ENCODE results near the gene TMEM255B. TPM values are rescaled to one million over a fixed set of nuclear protein-coding genes. Genes with fewer than 3 reads are reported as not detected.

Gene TMEM255B
- total RNA-seq, 2 donors from 2014 or later: 0.96 to 4.6 TPM

DNA sequence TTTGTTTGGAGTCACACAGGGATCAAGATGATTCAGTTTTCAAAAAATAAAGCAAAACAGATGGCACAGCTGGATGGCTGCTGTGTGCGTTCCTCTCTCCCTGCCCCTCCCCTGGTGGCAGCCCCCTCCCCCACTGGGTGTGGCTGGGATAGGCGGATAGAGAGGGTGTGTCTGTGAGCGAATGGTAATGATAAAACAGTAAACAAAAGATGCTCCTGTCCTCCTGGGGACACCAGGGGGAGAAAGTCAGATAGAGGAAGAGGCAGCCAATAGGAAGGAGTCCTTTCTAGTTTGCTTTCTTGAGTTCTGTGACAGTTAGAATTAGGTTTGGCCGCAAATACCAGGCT, 6.5 kb downstream of the TMEM255B start:
- TF ChIP-seq POLR2A (IDR thresholded peaks at IDR 0.05) (no peak), POLR2AphosphoS5 (IDR thresholded peaks at IDR 0.05) (no peak)
- TF ChIP-seq, protein P1, sequence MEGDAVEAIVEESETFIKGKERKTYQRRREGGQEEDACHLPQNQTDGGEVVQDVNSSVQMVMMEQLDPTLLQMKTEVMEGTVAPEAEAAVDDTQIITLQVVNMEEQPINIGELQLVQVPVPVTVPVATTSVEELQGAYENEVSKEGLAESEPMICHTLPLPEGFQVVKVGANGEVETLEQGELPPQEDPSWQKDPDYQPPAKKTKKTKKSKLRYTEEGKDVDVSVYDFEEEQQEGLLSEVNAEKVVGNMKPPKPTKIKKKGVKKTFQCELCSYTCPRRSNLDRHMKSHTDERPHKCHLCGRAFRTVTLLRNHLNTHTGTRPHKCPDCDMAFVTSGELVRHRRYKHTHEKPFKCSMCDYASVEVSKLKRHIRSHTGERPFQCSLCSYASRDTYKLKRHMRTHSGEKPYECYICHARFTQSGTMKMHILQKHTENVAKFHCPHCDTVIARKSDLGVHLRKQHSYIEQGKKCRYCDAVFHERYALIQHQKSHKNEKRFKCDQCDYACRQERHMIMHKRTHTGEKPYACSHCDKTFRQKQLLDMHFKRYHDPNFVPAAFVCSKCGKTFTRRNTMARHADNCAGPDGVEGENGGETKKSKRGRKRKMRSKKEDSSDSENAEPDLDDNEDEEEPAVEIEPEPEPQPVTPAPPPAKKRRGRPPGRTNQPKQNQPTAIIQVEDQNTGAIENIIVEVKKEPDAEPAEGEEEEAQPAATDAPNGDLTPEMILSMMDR (IDR thresholded peaks at IDR 0.05): no peak
- Histone ChIP-seq H3K9me3 (no peaks in the 10 kb centered on the region), H3K27me3 (replicated peaks; ENCODE audit: insufficient read depth) (no peaks in the 10 kb centered on the region), H3K36me3 (no peaks in the 10 kb centered on the region), H3K4me3 (no peak overlapping the region), H3K4me1 (replicated peaks) (no peaks in the 10 kb centered on the region), H3K27ac (no peak overlapping the region)
- DNase-seq (ENCODE audit: low spot score): no peak
- intact Hi-C loops (cut with DNase I): no loop called here
- WGBS: 67% methylated on average over 4 of the region's 4 CpGs

DNA sequence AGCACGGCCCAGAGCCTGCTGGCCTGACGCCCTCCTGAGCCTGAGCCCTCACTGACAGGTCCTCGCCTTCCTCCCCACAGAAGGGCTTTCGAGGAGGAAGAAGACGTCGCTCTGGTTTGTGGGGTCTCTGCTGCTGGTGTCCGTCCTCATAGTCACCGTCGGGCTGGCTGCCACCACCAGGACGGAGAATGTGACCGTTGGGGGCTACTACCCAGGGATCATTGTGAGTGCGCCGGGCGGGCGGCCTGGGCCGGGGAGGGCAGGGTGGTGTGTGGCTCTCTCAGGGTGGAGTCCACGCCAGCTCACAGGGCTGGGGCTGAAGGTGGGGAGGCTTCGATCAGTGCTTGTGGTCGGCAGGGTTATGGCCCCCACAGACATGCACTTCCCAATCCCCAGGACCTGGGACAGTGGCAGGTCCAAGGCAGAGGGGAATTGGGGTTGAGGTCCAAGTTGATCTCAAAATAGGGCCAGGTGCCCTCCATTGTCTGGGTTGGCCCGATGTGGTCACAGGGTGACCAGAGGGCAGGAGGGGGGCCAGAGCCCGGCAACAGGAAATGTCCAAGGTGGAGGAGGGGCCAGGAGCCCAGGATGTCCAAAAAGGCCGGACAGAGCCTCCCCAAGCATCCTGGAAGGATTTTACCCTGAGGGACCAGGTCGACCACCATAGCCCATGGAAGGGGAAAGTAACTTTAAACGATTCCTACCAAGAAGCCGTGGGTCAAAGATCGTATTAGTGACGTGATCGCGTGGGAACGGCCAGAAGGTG, 7.2 kb downstream of the TMEM255B start:
- H3K4me3 ChIP-seq: no peak overlapping the region
- 81% methylated on average over 30 of the region's 30 CpGs for WGBS
- intact Hi-C loops (cut with DNase I): no loop called here
- H3K9me3 ChIP-seq: no peaks in the 10 kb centered on the region
- no peaks in the 10 kb centered on the region for H3K27me3 ChIP-seq (replicated peaks; ENCODE audit: insufficient read depth)
- H3K36me3 ChIP-seq: no peaks in the 10 kb centered on the region
- DNase-seq (ENCODE audit: low spot score): no peak
- TF ChIP-seq POLR2AphosphoS5 (IDR thresholded peaks at IDR 0.05): no peak
- TF ChIP-seq POLR2A (IDR thresholded peaks at IDR 0.05): no peak
- TF ChIP-seq, protein P1 (IDR thresholded peaks at IDR 0.05): no peak
- H3K27ac ChIP-seq: no peak overlapping the region
- H3K4me1 ChIP-seq (replicated peaks): no peaks in the 10 kb centered on the region

DNA sequence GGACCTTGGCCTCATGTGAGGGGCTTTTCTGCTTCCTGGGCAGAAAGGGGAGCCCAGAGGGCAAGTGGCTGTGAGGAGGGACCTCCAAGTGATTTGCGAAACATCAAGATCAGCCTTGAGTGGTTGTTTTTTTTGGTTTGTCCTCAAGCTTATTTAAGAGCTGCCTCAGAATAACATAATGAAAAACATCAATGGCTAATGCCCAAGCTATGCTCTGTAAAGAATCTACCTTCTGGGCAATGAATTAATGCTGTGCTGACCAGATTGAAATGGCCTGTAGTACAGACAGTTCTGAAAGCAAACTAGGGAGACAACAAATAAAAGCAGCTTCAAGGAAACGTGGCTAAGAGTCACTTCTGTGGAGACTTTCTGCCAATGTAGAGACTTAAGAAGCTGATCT, 8.3 kb downstream of the TMEM255B start:
- Histone ChIP-seq H3K27ac (no peak overlapping the region), H3K27me3 (replicated peaks; ENCODE audit: insufficient read depth) (no peaks in the 10 kb centered on the region), H3K36me3 (no peaks in the 10 kb centered on the region), H3K4me1 (replicated peaks) (no peaks in the 10 kb centered on the region), H3K4me3 (no peak overlapping the region), H3K9me3 (no peaks in the 10 kb centered on the region)
- DNase-seq (ENCODE audit: low spot score): no peak
- intact Hi-C loops (cut with DNase I): no loop called here
- WGBS: 68% methylated on average over 2 of the region's 2 CpGs
- TF ChIP-seq POLR2A (IDR thresholded peaks at IDR 0.05): no peak
- TF ChIP-seq POLR2AphosphoS5 (IDR thresholded peaks at IDR 0.05): no peak
- TF ChIP-seq, protein P1 (IDR thresholded peaks at IDR 0.05): no peak

DNA sequence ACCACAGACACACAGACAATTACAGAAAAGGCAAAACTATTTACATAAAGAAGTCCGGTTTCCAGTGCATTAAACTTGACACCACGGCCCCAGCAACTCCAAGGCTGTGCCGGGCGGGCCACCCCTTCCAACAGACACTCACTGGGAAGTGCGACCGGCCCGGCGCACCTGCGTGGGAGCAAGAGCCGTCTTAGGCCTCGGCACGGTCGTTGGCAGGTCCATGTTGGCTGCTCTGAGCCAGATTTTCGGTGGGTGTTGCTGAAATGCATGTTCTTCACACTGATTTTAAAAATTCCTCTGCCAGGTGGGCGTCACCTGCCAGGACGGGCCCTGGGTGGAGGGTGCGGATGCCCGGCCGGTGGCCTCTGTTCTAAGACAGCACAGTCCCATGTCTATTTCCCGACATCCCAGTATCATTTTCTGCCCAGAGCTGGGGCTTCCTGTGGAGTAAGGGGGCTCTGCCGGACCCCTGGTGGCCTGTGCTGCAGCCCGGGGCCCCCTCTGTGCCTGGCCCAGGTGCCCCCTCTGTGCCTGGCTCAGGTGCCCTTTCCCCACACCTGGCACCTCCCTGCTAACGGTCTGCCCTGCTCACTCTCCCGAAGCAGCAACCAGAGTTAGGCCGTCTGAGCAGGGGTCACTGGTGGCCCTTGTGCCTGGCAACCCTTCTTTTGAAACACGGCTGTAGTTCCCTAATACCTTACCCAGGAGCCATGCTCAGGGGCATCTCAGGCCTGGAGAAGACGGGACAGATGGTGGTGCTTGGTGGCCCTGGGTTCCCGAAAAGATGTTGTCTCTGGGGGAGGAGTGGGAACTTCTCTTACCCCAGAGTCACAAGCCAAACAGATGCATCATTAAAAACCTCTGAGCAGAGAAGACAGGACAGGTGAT, 9.2 kb downstream of the TMEM255B start:
- Histone ChIP-seq H3K36me3 (no peaks in the 10 kb centered on the region), H3K4me1 (replicated peaks) (no peaks in the 10 kb centered on the region), H3K9me3 (no peaks in the 10 kb centered on the region), H3K4me3 (no peak overlapping the region), H3K27me3 (replicated peaks; ENCODE audit: insufficient read depth) (no peaks in the 10 kb centered on the region), H3K27ac (no peak overlapping the region)
- 79% methylated on average over 28 of the region's 28 CpGs for WGBS
- DNase-seq (ENCODE audit: low spot score): no peak
- TF ChIP-seq POLR2A (IDR thresholded peaks at IDR 0.05): no peak
- no peak for TF ChIP-seq POLR2AphosphoS5 (IDR thresholded peaks at IDR 0.05)
- TF ChIP-seq, protein P1 (IDR thresholded peaks at IDR 0.05): no peak
- intact Hi-C loops (cut with DNase I): no loop called here

Measured in prostate gland (tissue), 2 donors.